Lung (tissue), 12 donors: ENCODE measurements around the gene DEPDC5. TPM values are rescaled to one million over a fixed set of nuclear protein-coding genes. Genes with fewer than 3 reads are reported as not detected.

Source experiments
- ATAC-seq: fragments of 200-7000 bp; cut with Tn5 transposase; one replicate; pipeline ENCODE4 v1.9.1; 2020; ENCODE audit warnings: moderate number of reproducible peaks; ENCODE audit not compliant: insufficient read depth, low FRiP score
- DNase-seq, 3 donors: peaks; one replicate each; pipeline ENCODE4 v3.0.0-alpha.2; 2013 to 2017
- H3K27ac ChIP-seq, 2 donors: one replicate each; pipeline ENCODE4 v1.5.1; 2013; ENCODE audit warnings: mild to moderate bottlenecking in 2 of 2, moderate library complexity in 2 of 2, control low read depth in 1 of 2, inconsistent platforms in 1 of 2, low read depth in 1 of 2, low read length in 1 of 2
- H3K27me3 ChIP-seq, 3 donors: one replicate each; pipeline ENCODE4 v1.5.1; 2013; ENCODE audit warnings: low read length in 2 of 3; ENCODE audit not compliant: control insufficient read depth in 3 of 3, insufficient read depth in 3 of 3
- H3K36me3 ChIP-seq, 4 donors: one replicate each; pipeline ENCODE4 v1.5.1; 2013; ENCODE audit warnings: low read length in 4 of 4, mild to moderate bottlenecking in 1 of 4, moderate library complexity in 1 of 4; ENCODE audit not compliant: control insufficient read depth in 4 of 4, insufficient read depth in 4 of 4
- H3K4me1 ChIP-seq, 5 donors: one replicate each; pipeline ENCODE4 v1.5.1; 2013; ENCODE audit warnings: low read length in 5 of 5, mild to moderate bottlenecking in 2 of 5, moderate library complexity in 1 of 5; ENCODE audit not compliant: control insufficient read depth in 5 of 5, insufficient read depth in 5 of 5
- H3K4me3 ChIP-seq: one replicate; pipeline ENCODE4 v1.5.1; 2013; ENCODE audit warnings: mild to moderate bottlenecking, control low read depth, moderate library complexity
- H3K9ac ChIP-seq, 2 donors: one replicate each; pipeline ENCODE4 v1.5.1; 2013; ENCODE audit warnings: low read length in 2 of 2, control low read depth in 1 of 2; ENCODE audit not compliant: insufficient read depth in 1 of 2
- H3K9me3 ChIP-seq, 4 donors: one replicate each; pipeline ENCODE4 v1.5.1; 2013; ENCODE audit warnings: low read length in 3 of 4, mild to moderate bottlenecking in 1 of 4, moderate library complexity in 1 of 4; ENCODE audit not compliant: control insufficient read depth in 4 of 4, insufficient read depth in 3 of 4
- WGBS, 2 donors: extraction: QIAGEN DNeasy Blood & Tissue Kit; methylation state at CpG; one replicate each; pipeline ENCODE4 v1.1.7; 2013; 5-methylcytosine and 5-hydroxymethylcytosine counted together
- polyA plus RNA-seq, 2 donors: library from polyadenylated mRNA; stranded (reverse); fragments of 200-250 nt; gene quantifications; one replicate each; pipeline ENCODE4 v1.2.1, GENCODE V29; 2013
- total RNA-seq, 2 donors: library from RNA; depleted of rRNA in 1 of 2; stranded (reverse); fragments of >200 nt in 1 of 2; gene quantifications; one replicate each; pipeline ENCODE4 v1.2.1, GENCODE V29; 2014 to 2021
- TF ChIP-seq, protein P1 (sequence below): IDR thresholded peaks from 2 replicates; pipeline ENCODE4 v1.5.1; 2012; ENCODE audit warnings: mild to moderate bottlenecking; ENCODE audit errors: control extremely low read depth, extremely low read depth
- donor health status: control.
- donor health status: control.
- donor health status: Bipolar disorder and iron deficiency.
- donor health status: healthy.
- donor health status: DM: yes; HTN: yes; CAD: no.

The DEPDC5 gene
- total and polyA plus RNA-seq, 4 donors, result 6.6 to 29.0 (median 16.3) TPM

DNA sequence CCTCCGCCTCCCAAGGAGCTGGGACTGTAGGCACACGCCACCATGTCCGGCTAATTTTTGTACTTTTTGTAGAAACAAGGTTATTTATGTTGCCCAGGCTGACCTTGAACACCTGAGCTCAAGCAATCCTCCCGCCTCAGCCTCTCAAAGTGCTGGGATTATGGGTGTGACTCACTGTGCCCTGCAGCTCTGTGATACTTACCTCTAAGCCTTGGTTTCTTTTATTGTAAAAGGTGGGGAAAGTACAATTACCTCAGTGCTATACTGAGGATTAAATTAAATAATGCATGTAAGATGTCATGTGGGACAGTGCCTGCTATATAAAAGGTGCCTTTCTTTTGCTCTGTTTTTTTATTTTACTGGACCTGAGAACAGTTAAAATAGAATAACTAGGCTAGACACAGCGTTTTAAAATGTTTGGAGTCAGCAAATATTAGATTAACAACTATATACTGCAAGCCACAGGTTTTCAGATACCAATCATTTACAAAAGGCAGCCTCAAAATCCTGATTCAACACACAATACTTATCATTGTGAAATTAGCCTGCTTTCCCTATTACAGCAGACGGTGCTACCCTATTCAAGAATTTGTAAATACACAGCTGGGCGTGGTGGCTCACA is 33.9 kb upstream of the DEPDC5 start:
- TF ChIP-seq, protein P1, sequence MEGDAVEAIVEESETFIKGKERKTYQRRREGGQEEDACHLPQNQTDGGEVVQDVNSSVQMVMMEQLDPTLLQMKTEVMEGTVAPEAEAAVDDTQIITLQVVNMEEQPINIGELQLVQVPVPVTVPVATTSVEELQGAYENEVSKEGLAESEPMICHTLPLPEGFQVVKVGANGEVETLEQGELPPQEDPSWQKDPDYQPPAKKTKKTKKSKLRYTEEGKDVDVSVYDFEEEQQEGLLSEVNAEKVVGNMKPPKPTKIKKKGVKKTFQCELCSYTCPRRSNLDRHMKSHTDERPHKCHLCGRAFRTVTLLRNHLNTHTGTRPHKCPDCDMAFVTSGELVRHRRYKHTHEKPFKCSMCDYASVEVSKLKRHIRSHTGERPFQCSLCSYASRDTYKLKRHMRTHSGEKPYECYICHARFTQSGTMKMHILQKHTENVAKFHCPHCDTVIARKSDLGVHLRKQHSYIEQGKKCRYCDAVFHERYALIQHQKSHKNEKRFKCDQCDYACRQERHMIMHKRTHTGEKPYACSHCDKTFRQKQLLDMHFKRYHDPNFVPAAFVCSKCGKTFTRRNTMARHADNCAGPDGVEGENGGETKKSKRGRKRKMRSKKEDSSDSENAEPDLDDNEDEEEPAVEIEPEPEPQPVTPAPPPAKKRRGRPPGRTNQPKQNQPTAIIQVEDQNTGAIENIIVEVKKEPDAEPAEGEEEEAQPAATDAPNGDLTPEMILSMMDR, result no peak
- Histone ChIP-seq H3K4me3 (no peak overlapping the region), H3K9ac (no peak overlapping the region), H3K36me3 (peaks cover 18 to 34% (median 26%) of the 10 kb centered on the region in 4 donors), H3K9me3 (no peaks in the 10 kb centered on the region), H3K27me3 (no peaks in the 10 kb centered on the region), H3K4me1 (peaks cover 0 to 6% (median 0%) of the 10 kb centered on the region in 5 donors), H3K27ac (no peak overlapping the region)
- DNase-seq (no peak), ATAC-seq (no peak)
- WGBS, 2 donors, result 93 to 94% methylated on average over 7 of the region's 7 CpGs

DNA sequence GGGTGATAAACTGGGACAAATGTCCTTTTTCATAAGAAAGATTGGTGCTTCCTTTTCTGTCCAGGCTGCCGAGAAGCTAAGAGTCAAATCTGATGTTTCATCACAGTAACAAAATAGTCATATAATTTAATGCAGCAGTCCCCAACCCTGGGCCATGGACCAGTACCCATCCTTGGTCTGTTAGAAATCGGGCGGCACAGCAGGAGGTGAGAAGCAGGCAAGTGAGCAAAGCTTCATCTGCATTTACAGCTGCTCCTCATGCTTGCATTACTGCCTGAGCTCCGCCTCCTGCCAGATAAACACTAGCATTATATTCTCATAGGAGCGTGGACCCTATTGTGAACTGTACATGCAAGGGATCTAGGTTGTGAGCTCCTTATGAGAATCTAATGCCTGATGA is 30.1 kb upstream of the DEPDC5 start:
- Histone ChIP-seq H3K4me3 (no peak overlapping the region), H3K27ac (no peak overlapping the region), H3K4me1 (no peaks in the 10 kb centered on the region), H3K27me3 (no peaks in the 10 kb centered on the region), H3K9ac (no peak overlapping the region), H3K36me3 (peaks cover 7 to 28% (median 18%) of the 10 kb centered on the region in 4 donors), H3K9me3 (no peaks in the 10 kb centered on the region)
- TF ChIP-seq, protein P1, result no peak
- no peak for DNase-seq
- 93 to 95% methylated on average over 5 of the region's 5 CpGs for WGBS, 2 donors
- ATAC-seq, result no peak

DNA sequence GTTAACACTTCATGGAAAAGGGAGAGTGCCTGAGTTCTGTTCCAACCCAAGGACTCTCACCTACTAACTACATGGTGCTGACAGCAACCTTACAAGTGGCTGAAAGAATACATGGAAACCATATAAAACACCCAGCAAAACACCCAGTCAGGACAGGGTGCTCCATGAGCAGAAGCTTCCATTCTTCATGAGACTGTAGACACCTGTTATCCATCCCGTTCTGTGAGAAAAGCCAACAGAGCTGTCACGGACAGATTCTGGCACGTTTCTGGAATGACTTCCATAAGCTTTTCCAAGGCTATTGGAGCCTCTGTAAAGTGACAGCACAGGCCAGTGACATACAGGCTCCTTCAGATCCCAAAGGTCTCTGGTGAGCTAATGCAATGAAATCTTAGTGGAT is 27.1 kb upstream of the DEPDC5 start:
- Histone ChIP-seq H3K9me3 (no peaks in the 10 kb centered on the region), H3K27ac (no peak overlapping the region), H3K4me1 (peaks cover 0 to 3% (median 0%) of the 10 kb centered on the region in 5 donors), H3K27me3 (no peaks in the 10 kb centered on the region), H3K9ac (no peak overlapping the region), H3K36me3 (peaks cover 5 to 22% (median 15%) of the 10 kb centered on the region in 4 donors), H3K4me3 (no peak overlapping the region)
- WGBS, 2 donors, result 82 to 90% methylated on average over 3 of the region's 3 CpGs
- ATAC-seq, result no peak
- TF ChIP-seq, protein P1, result no peak
- no peak for DNase-seq

DNA sequence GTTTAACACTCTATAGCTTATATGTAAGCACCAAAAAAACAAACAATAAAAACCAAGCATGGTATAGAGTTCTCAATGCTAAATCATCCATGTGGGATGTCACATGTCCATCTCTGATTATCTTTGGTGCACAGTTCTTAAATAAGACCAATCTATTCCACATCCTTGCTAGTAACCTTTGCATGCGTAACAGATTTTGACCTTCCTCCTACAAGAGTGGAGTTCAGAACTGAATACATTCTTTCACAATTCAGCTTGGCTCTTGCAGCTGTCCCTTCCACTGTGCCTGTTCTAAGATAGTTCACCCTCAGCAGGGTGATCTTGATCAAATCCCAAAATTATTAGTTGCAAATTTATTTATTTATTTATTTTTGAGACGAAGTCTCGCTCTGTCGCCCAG is 25.0 kb upstream of the DEPDC5 start:
- no peaks in the 10 kb centered on the region for H3K9me3 ChIP-seq
- no peak overlapping the region for H3K4me3 ChIP-seq
- no peaks in the 10 kb centered on the region for H3K27me3 ChIP-seq
- peaks cover 0 to 3% (median 0%) of the 10 kb centered on the region in 5 donors for H3K4me1 ChIP-seq
- DNase-seq, result no peak
- no peak for ATAC-seq
- 90 to 93% methylated on average over 4 of the region's 4 CpGs for WGBS, 2 donors
- no peak overlapping the region for H3K27ac ChIP-seq
- H3K9ac ChIP-seq, result no peak overlapping the region
- H3K36me3 ChIP-seq, result peaks cover 2 to 19% (median 11%) of the 10 kb centered on the region in 4 donors
- TF ChIP-seq, protein P1, result no peak
